ENCODE measurements around the gene SMARCA4.

SMARCA4 gene

DNA sequence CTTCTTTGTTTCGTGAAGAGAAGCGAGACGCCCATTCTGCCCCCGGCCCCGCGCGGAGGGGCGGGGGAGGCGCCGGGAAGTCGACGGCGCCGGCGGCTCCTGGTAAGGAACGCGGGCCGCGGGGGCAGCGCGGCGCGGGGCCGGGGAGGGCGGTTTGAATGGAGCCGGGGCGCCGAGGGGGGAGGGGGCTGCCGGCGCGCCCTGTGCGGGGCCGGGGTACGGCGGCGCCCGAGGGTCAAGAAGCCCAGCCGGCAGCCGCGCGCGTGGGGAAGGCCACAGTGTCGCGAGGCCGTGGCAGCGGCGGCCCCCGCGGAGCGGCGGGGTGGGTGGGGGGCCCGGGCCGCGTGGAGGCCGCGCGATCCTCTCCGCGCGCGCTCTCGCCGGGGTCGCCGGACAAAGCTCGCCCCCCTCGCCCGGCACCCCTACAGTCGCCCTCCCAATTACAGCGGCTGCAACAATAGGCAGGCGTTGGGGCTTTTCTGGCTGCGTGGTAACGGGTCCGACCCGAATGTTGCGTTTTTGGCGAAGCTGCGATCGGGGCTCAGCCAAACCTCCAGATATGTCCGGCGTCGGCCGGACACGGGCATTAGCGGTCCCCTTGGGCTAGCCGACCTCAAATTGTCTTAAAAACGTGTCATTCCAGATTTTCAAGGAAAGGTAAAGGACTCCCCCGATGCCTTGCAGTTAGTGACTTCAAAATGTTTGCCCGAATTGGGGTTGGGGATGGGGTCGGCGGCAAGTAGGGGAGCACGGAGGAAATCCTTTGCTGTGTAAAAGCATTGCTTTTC is 437 bp downstream of the SMARCA4 start:
- peak; percentile 30 for DNase-seq (ENCODE audit: low read depth)
- TF ChIP-seq, protein P1, sequence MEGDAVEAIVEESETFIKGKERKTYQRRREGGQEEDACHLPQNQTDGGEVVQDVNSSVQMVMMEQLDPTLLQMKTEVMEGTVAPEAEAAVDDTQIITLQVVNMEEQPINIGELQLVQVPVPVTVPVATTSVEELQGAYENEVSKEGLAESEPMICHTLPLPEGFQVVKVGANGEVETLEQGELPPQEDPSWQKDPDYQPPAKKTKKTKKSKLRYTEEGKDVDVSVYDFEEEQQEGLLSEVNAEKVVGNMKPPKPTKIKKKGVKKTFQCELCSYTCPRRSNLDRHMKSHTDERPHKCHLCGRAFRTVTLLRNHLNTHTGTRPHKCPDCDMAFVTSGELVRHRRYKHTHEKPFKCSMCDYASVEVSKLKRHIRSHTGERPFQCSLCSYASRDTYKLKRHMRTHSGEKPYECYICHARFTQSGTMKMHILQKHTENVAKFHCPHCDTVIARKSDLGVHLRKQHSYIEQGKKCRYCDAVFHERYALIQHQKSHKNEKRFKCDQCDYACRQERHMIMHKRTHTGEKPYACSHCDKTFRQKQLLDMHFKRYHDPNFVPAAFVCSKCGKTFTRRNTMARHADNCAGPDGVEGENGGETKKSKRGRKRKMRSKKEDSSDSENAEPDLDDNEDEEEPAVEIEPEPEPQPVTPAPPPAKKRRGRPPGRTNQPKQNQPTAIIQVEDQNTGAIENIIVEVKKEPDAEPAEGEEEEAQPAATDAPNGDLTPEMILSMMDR (IDR thresholded peaks at IDR 0.05; ENCODE audit: low read length, missing control alignments) = no peak
- peak overlapping the region; percentile 78 for H3K4me3 ChIP-seq (replicated peaks; ENCODE audit: low read depth, low read length)

DNA sequence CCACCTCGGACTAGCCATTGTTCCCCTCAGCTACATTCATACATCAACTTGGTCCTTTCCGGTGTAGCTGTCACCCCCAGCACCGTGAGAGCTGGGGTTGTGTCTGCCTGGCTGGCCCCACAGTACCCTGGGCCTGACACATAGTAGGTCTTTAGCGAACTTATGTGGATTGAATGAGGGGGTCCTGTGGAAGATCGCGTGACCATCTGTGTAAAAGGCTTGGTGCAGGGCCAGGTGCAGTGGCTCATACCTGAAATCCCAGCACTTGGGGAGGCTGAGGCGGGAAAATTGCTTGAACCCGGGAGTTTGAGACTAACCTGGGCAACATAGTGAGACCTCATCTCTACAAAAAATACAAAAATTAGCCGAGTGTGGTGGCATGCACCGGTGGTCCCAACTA is 2.0 kb downstream of the SMARCA4 start:
- no peak for DNase-seq (ENCODE audit: low read depth)
- no peak overlapping the region for H3K4me3 ChIP-seq (replicated peaks; ENCODE audit: low read depth, low read length)
- TF ChIP-seq, protein P1 (IDR thresholded peaks at IDR 0.05; ENCODE audit: low read length, missing control alignments) = no peak

DNA sequence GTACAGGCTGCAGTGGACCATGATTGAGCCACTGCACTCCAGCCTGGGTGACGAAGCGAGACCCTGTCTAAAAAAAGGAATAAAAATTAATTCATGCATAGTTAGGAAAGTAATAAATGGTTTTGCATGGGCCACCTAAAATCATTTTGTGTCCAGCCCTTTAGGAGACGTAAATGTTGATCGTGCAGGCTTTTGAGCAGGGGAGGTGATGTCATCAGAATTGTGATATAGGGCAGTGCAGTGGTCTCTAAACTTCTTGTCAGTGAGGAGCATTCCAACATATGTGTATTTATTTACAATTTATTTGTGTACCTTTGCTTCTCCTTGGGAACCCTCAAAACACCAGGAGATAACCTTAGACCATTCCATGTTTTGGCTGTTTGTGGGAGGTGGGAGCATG is 3.0 kb downstream of the SMARCA4 start:
- DNase-seq (ENCODE audit: low read depth) = no peak
- H3K4me3 ChIP-seq (replicated peaks; ENCODE audit: low read depth, low read length) = no peak overlapping the region
- TF ChIP-seq, protein P1 (IDR thresholded peaks at IDR 0.05; ENCODE audit: low read length, missing control alignments) = no peak

DNA sequence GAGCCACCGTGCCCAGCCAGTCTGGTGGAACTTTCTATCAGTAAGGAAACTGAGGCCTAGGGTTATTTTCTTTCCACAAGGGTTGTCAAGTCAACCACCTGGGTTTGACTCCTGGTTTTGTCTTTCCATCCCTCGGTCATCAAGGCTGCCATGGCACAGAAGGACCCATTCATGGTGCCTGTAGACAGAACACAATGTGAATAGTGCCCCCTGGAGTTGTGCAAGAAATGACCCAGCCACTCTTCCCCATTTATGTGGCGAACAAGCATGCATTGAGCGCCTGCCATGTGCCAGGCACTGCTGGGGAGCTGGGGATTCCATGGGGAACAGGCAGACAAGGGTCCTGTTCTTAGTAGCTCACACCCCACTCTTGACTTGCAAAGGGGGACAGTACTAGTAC is 4.1 kb downstream of the SMARCA4 start:
- no peak overlapping the region for H3K4me3 ChIP-seq (replicated peaks; ENCODE audit: low read depth, low read length)
- DNase-seq (ENCODE audit: low read depth) = no peak
- TF ChIP-seq, protein P1 (IDR thresholded peaks at IDR 0.05; ENCODE audit: low read length, missing control alignments) = no peak

DNA sequence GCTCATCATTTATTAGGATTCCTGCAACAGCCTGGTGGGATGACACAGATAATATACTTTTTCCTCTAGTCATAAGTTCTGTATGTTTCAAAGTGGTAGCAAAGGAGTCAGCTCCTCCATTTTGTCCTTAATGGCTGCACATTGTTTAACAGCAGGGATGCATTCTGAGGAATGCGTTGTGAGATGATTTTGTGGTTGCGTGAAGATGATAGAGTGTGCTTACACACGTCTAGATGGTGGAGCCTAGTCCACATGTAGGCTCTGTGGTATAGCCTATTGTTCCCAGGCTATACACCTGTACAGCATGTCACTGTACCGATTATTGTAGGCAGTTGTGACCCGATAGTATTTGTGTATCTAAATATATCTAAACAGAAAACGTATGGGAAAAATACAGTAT is 4.6 kb downstream of the SMARCA4 start:
- DNase-seq (ENCODE audit: low read depth) = no peak
- no peak overlapping the region for H3K4me3 ChIP-seq (replicated peaks; ENCODE audit: low read depth, low read length)

DNA sequence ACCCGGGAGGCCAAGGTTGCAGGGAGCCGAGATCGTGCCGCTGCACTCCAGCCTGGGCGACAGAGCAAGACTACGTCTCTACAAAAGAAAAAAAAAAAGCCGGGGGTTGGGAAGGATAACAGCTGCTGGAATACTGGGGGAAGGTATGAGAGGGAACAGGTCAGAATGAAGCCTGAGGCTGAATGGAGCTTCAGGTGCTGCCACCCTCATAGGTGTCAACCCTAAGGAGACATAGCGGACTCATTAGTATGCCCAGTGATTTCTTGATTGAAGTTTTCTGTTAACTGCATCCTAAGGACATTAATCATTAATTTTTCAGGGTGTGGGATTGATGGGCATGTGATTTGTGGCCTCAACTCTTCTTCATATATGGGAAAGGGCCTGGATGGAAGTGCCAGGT is 6.0 kb downstream of the SMARCA4 start:
- TF ChIP-seq, protein P1 (IDR thresholded peaks at IDR 0.05; ENCODE audit: low read length, missing control alignments) = no peak
- no peak overlapping the region for H3K4me3 ChIP-seq (replicated peaks; ENCODE audit: low read depth, low read length)
- DNase-seq (ENCODE audit: low read depth) = no peak

More for the DNA sequence above, 4.6 kb downstream of the SMARCA4 start:
- TF ChIP-seq, protein P1 (IDR thresholded peaks at IDR 0.05; ENCODE audit: low read length, missing control alignments) = no peak
